HepG2 (cell line): ENCODE results near the gene HMGB4. TPM values are rescaled to one million over a fixed set of nuclear protein-coding genes. Genes with fewer than 3 reads are reported as not detected.

Experiments
- ATAC-seq: fragments of 200-7000 bp; cut with Tn5 transposase; 3 replicates; pipeline ENCODE4 v1.9.1; 2020; ENCODE audit warnings: mild to moderate bottlenecking, moderate library complexity
- BruUV-seq: library from RNA; stranded (reverse); fragments of 400-500 nt; replicated peaks from 2 replicates; lab custom pipeline; 2021; lab: Mats Ljungman, UMichigan
- CTCF ChIA-PET: fragments of 300-600 bp; formaldehyde crosslinking; extraction: SDS; loops from one replicate; lab custom pipeline; 2021; ENCODE audit warnings: low total read pairs, inconsistent platforms, low intra/inter-chr PET ratio; lab: Yijun Ruan, JAX
- POLR2A ChIA-PET: fragments of 350-600 bp; sonication (Branson Sonifier 250); formaldehyde crosslinking; loops from one replicate; lab custom pipeline; 2020; ENCODE audit warnings: antibody characterized with exemption, inconsistent platforms; lab: Yijun Ruan, JAX
- DNase-seq: peaks from one replicate; pipeline ENCODE4 v3.0.0-alpha.2; 2015; ENCODE audit warnings: low spot score
- FAIRE-seq: peaks from 3 replicates; lab custom pipeline; 2011; peaks lifted over from hg19 to GRCh38; lab: Jason Lieb, UNC
- H2AFZ ChIP-seq: one replicate; pipeline ENCODE4 v1.6.1; 2011; ENCODE audit warnings: low read length, inconsistent platforms
- H3K27ac ChIP-seq: fragments of 300-600 bp; 3 replicates; pipeline ENCODE4 v1.8.0; 2011; ENCODE audit warnings: mixed run types, mild to moderate bottlenecking, mixed read lengths, low read length, inconsistent platforms; ENCODE audit not compliant: insufficient read depth; ENCODE audit errors: extremely low read length
- H3K27me3 ChIP-seq, 2 experiments: fragments of 200-600 bp in 1 of 2; 2 replicates in 1 of 2; 3 replicates in 1 of 2; pipeline versions ENCODE4 v1.6.0 to v1.8.0; 2011; ENCODE audit warnings: low read length in 2 of 2, mild to moderate bottlenecking in 2 of 2, moderate library complexity in 2 of 2, inconsistent platforms in 1 of 2; ENCODE audit not compliant: insufficient read depth in 2 of 2, control insufficient read depth in 1 of 2
- H3K36me3 ChIP-seq, 2 experiments: fragments of 200-600 bp in 1 of 2; replicated peaks in 1 of 2; 2 replicates in 1 of 2; 3 replicates in 1 of 2; pipeline versions ENCODE4 v1.5.1 to v1.8.0; 2011; ENCODE audit warnings: low read length in 2 of 2, inconsistent platforms in 1 of 2; ENCODE audit not compliant: insufficient read depth in 2 of 2, control insufficient read depth in 1 of 2
- H3K4me1 ChIP-seq: 2 replicates; pipeline ENCODE4 v1.5.1; 2012; ENCODE audit warnings: low read length, inconsistent platforms; ENCODE audit not compliant: insufficient read depth
- H3K4me2 ChIP-seq: 2 replicates; pipeline ENCODE4 v1.6.0; 2011; ENCODE audit warnings: low read depth, low read length, inconsistent platforms
- H3K4me3 ChIP-seq, 3 experiments: fragments of 200-600 bp in 1 of 3; sonication (generic), shearing (Covaris generic) in 1 of 3; replicated peaks in 1 of 3; 2 replicates each; pipeline ENCODE4 v1.5.1; 2011 to 2016; ENCODE audit warnings: low read length in 3 of 3, inconsistent platforms in 2 of 3, low read depth in 2 of 3, mild to moderate bottlenecking in 2 of 3, control low read depth in 1 of 3, mixed read lengths in 1 of 3; ENCODE audit not compliant: insufficient read depth in 1 of 3
- H3K79me2 ChIP-seq: one replicate; pipeline ENCODE4 v1.6.1; 2011; ENCODE audit warnings: low read length, inconsistent platforms; ENCODE audit not compliant: insufficient read depth
- H3K9ac ChIP-seq: 2 replicates; pipeline ENCODE4 v1.6.0; 2011; ENCODE audit warnings: mild to moderate bottlenecking, low read depth, low read length, inconsistent platforms; ENCODE audit not compliant: insufficient read depth
- H3K9me3 ChIP-seq: 2 replicates; pipeline ENCODE4 v1.5.1; 2012; ENCODE audit warnings: mild to moderate bottlenecking, low read length
- H4K20me1 ChIP-seq: 2 replicates; pipeline ENCODE4 v1.6.0; 2011; ENCODE audit warnings: inconsistent platforms, mild to moderate bottlenecking, low read length, moderate library complexity; ENCODE audit not compliant: insufficient read depth
- ATF7 ChIP-seq, 2 experiments: fragments of 450-650 bp in 1 of 2; sonication (generic) in 1 of 2; formaldehyde crosslinking in 1 of 2; IDR thresholded peaks; 2 replicates each; pipeline versions ENCODE4 v1.4.0 to v1.6.1; 2016 to 2020; ENCODE audit warnings: antibody characterized with exemption in 1 of 2, mild to moderate bottlenecking in 1 of 2, missing genetic modification reagents in 1 of 2
- CREB1 ChIP-seq, 2 experiments: fragments of 450-650 bp in 1 of 2; IDR thresholded peaks; 2 replicates each; pipeline ENCODE4 v1.6.1; 2016 to 2017; ENCODE audit warnings: control low read depth in 1 of 2, mild to moderate bottlenecking in 1 of 2, missing compliant biosample characterization in 1 of 2, missing genetic modification characterization in 1 of 2
- POLR2G ChIP-seq: fragments of 200-400 bp; formaldehyde crosslinking; IDR thresholded peaks from 2 replicates; pipeline ENCODE4 v1.6.1; 2018; ENCODE audit warnings: mild to moderate bottlenecking, low read depth, low read length, moderate library complexity
- RFX1 ChIP-seq: fragments of 450-650 bp; IDR thresholded peaks from 2 replicates; pipeline ENCODE4 v1.6.1; 2017
- SKIL ChIP-seq: sonication (generic); formaldehyde crosslinking; IDR thresholded peaks from 2 replicates; pipeline ENCODE4 v1.8.0; 2022; ENCODE audit warnings: missing genetic modification reagents, mild to moderate bottlenecking, moderate library complexity, borderline replicate concordance
- SMAD1 ChIP-seq: sonication (generic); formaldehyde crosslinking; IDR thresholded peaks from 2 replicates; pipeline ENCODE4 v1.4.0; 2020; ENCODE audit warnings: missing genetic modification reagents, low read depth, mild to moderate bottlenecking, borderline replicate concordance
- SNAPC2 ChIP-seq: sonication (generic); formaldehyde crosslinking; IDR thresholded peaks from 2 replicates; pipeline ENCODE4 v1.8.1; 2022; ENCODE audit warnings: mild to moderate bottlenecking, missing genetic modification reagents
- SP4 ChIP-seq: sonication (generic); formaldehyde crosslinking; IDR thresholded peaks from 2 replicates; pipeline ENCODE4 v1.8.1; 2023; ENCODE audit warnings: mild to moderate bottlenecking, missing genetic modification reagents
- THAP9 ChIP-seq: sonication (generic); formaldehyde crosslinking; IDR thresholded peaks from 2 replicates; pipeline ENCODE4; 2020; ENCODE audit warnings: missing genetic modification reagents, mild to moderate bottlenecking, borderline replicate concordance
- ZBTB1 ChIP-seq: sonication (generic); formaldehyde crosslinking; IDR thresholded peaks from 2 replicates; pipeline ENCODE4 v1.4.0; 2020; ENCODE audit warnings: missing genetic modification reagents, borderline replicate concordance
- ZFP41 ChIP-seq: sonication (generic); formaldehyde crosslinking; IDR thresholded peaks from 2 replicates; pipeline ENCODE4 v1.4.0; 2020; ENCODE audit warnings: mild to moderate bottlenecking, missing genetic modification reagents, borderline replicate concordance
- ZNF253 ChIP-seq: sonication (generic); formaldehyde crosslinking; IDR thresholded peaks from 2 replicates; pipeline ENCODE4 v1.8.0; 2022; ENCODE audit warnings: mild to moderate bottlenecking, missing genetic modification reagents, borderline replicate concordance
- ZNF326 ChIP-seq: sonication (generic); formaldehyde crosslinking; IDR thresholded peaks from 2 replicates; pipeline ENCODE4 v1.4.0; 2020; ENCODE audit warnings: missing genetic modification reagents, borderline replicate concordance
- ZNF878 ChIP-seq: sonication (generic); formaldehyde crosslinking; IDR thresholded peaks from 2 replicates; pipeline ENCODE4 v1.8.1; 2023; ENCODE audit warnings: mild to moderate bottlenecking, missing genetic modification reagents, moderate library complexity
- ZNF883 ChIP-seq: sonication (generic); formaldehyde crosslinking; IDR thresholded peaks from 2 replicates; pipeline ENCODE4 v1.5.1; 2020; ENCODE audit warnings: mild to moderate bottlenecking, missing genetic modification reagents; ENCODE audit errors: not compliant biosample characterization
- WGBS: methylation state at CpG from one replicate; pipeline ENCODE4 v1.1.6; 2017; ENCODE audit warnings: low lambda C conversion rate; 5-methylcytosine and 5-hydroxymethylcytosine counted together
- in situ Hi-C: cut with HindIII; loops from 2 replicates; pipeline ENCODE4 v1.10.0; 2017; ENCODE audit warnings: low pct_unique_long_range_greater_than_20kb; ENCODE audit not compliant: extremely low pct_ligation_motif_present
- intact Hi-C: fragments of 100-400 bp; cut with micrococcal nuclease; formaldehyde crosslinking; loops from one replicate; pipeline ENCODE4 v1.10.0; 2022; ENCODE audit not compliant: unreplicated experiment
- polyA plus RNA-seq, 8 experiments: library from polyadenylated mRNA; depleted of rRNA in 3 of 8; stranded (reverse) in 7 of 8; unstranded in 1 of 8; fragments of >200 nt; fragmentation: Illumina TruSeq in 4 of 8; extraction: Trizol in 4 of 8; gene quantifications; 2 replicates each; pipeline versions ENCODE4 v1.2.1 to v1.2.3, GENCODE V29; 2011 to 2016; ENCODE audit warnings: low read depth in 4 of 8, missing spikeins in 1 of 8, mixed read lengths in 1 of 8; ENCODE audit not compliant: insufficient read depth in 1 of 8
- total RNA-seq, 5 experiments: library from RNA; depleted of rRNA; stranded (reverse); fragments of >200 nt; fragmentation: Illumina TruSeq; extraction: Trizol; gene quantifications; 2 replicates each; pipeline ENCODE4 v1.2.3, GENCODE V29; 2016; ENCODE audit warnings: low read depth in 1 of 5

The HMGB4 gene
- total and polyA plus RNA-seq, 2 of the 13 experiments (the other 11 are each of a cell fraction or from before 2014, with no cell fraction given), result not detected

- no peaks in the 10 kb centered on the region for H3K79me2 ChIP-seq
- ChIA-PET POLR2A (no interaction called here), CTCF (no interaction called here)
- H3K4me3 ChIP-seq, result no peak overlapping the region
- no peaks in the 10 kb centered on the region for H3K36me3 ChIP-seq
- in situ Hi-C loops (no loop called here), intact Hi-C loops (no loop called here)
- H3K9ac ChIP-seq, result no peak overlapping the region
- BruUV-seq, result no TSS peak
- TF ChIP-seq ZNF883 (CRISPR knock-in tag), result no peak
- TF ChIP-seq SKIL (CRISPR knock-in tag), result no peak
- no peak for TF ChIP-seq ZNF878
- no peak for TF ChIP-seq ATF7 (IDR thresholded peaks at IDR 0.05)
- no peak for TF ChIP-seq ATF7 (CRISPR knock-in tag; IDR thresholded peaks at IDR 0.05)
- TF ChIP-seq RFX1, result no peak
- no peak for TF ChIP-seq ZBTB1 (CRISPR knock-in tag)
- no peak for TF ChIP-seq POLR2G
- no peak for TF ChIP-seq THAP9 (CRISPR knock-in tag)
- no peak for TF ChIP-seq ZNF326 (CRISPR knock-in tag)
- TF ChIP-seq SMAD1 (CRISPR knock-in tag), result no peak
- no peak for TF ChIP-seq SP4 (CRISPR knock-in tag)
- TF ChIP-seq ZNF253 (CRISPR knock-in tag), result no peak
- no peak for TF ChIP-seq ZFP41 (CRISPR knock-in tag)
- no peak for TF ChIP-seq CREB1 (IDR thresholded peaks at IDR 0.05)
- TF ChIP-seq CREB1 (CRISPR knock-in tag; IDR thresholded peaks at IDR 0.05), result no peak
- TF ChIP-seq SNAPC2 (CRISPR knock-in tag), result no peak
- ATAC-seq (no peak), FAIRE-seq (no peak), DNase-seq (no peak)
- no peaks in the 10 kb centered on the region for H3K9me3 ChIP-seq
- WGBS, result 45% methylated on average over 3 of the region's 6 CpGs
- H3K4me2 ChIP-seq, result no peak overlapping the region
- H4K20me1 ChIP-seq, result no peaks in the 10 kb centered on the region
- H3K4me1 ChIP-seq, result no peaks in the 10 kb centered on the region
- no peak overlapping the region for H2AFZ ChIP-seq
- H3K27ac ChIP-seq, result no peak overlapping the region
- peaks cover 0 to 3% of the 10 kb centered on the region in 2 experiments; a peak in 1 of 5 replicates for H3K27me3 ChIP-seq
These were observed 42.6 kb upstream of the HMGB4 start for GRCh38 chr1:33821291-33821690.
